Adrenal gland (tissue), 5 donors: ENCODE results near the gene LIPK.
A peak's percentile ranks its signal among the peaks of the same experiment; 100 is the strongest.

Source experiments
- CTCF ChIP-seq, 6 experiments: fragments of 450-650 bp in 4 of 6; fragments of 200-600 bp in 2 of 6; sonication (generic) in 1 of 6; IDR thresholded peaks; 1 replicate in 5 of 6; 2 replicates in 1 of 6; pipeline versions ENCODE4 v1.5.1 to v1.8.0; 2016 to 2021; ENCODE audit warnings: antibody characterized with exemption in 6 of 6, mild to moderate bottlenecking in 2 of 6, moderate library complexity in 1 of 6
- POLR2A ChIP-seq, 2 donors: fragments of 450-650 bp; IDR thresholded peaks; one replicate each; pipeline ENCODE4 v1.6.1; 2017; ENCODE audit warnings: antibody characterized with exemption in 2 of 2, mild to moderate bottlenecking in 2 of 2, moderate library complexity in 1 of 2
- donor health status: DM: no; HTN: no; CAD: no.

GRCh38 chr10:88791924-88792323 is 85.9 kb downstream of the LIPK start:
- TF ChIP-seq CTCF (IDR thresholded peaks at IDR 0.05), result peak; percentile 33 to 63 (median 55)
- TF ChIP-seq POLR2A (IDR thresholded peaks at IDR 0.05), result no peak
